Right renal cortex interstitium (tissue), 3 donors: ENCODE data around the gene ZNF185. TPM values are rescaled to one million over a fixed set of nuclear protein-coding genes. Genes with fewer than 3 reads are reported as not detected.

Experiments
- DNase-seq, 3 donors: peaks; one replicate each; pipeline ENCODE4 v3.0.0-alpha.2; 2013; ENCODE audit warnings: low read depth in 3 of 3, low spot score in 2 of 3
- polyA plus RNA-seq, 3 donors: library from polyadenylated mRNA; unstranded; fragments of 120-200 nt; gene quantifications; one replicate each; pipeline ENCODE4 v1.2.1, GENCODE V29; 2013; ENCODE audit not compliant: insufficient read length in 3 of 3

ZNF185 gene
- polyA plus RNA-seq, 3 donors, result 46.7 to 50.7 (median 49.5) TPM

- DNase-seq, result no peak
Measured at GRCh38 chrX:152945021-152945979, 47.4 kb downstream of the ZNF185 start.

DNA sequence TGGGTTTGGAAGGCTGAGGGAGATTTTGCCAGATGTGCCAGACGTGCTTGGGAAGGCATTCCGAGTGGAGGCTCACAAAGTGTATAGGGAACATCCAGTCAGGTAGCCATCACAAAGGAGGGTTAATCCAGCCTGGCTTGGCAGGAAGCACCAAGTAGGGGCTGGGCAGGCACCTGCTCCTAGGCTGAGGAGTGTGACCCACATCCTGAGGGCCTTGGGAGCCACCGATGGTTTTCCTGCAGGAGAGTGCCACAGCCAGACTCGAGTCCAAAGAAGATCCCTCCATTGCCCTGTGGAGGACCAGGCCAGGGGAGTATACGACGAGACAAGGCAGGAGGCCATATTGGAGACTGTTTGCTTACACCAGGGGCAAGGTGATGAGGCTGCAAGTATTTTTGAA lies 48.8 kb downstream of the ZNF185 start:
- DNase-seq, result no peak

Other genes with a start within 250 kb of the ZNF185 start
- not detected for gene MAGEA3, start 199.3 kb upstream of the ZNF185 start, polyA plus RNA-seq
- not detected for gene CSAG2, start 188.8 kb upstream of the ZNF185 start, polyA plus RNA-seq
- not detected for gene MAGEA2B, start 183.4 kb upstream of the ZNF185 start, polyA plus RNA-seq
- not detected for gene CSAG1, start 164.3 kb upstream of the ZNF185 start, polyA plus RNA-seq
- not detected for gene MAGEA12, start 164.3 kb upstream of the ZNF185 start, polyA plus RNA-seq
- not detected for gene MAGEA2, start 144.2 kb upstream of the ZNF185 start, polyA plus RNA-seq
- gene CSAG3, start 138.8 kb upstream of the ZNF185 start, polyA plus RNA-seq, result not detected
- not detected for gene MAGEA6, start 128.4 kb upstream of the ZNF185 start, polyA plus RNA-seq
- gene CETN2, start 67.3 kb upstream of the ZNF185 start, polyA plus RNA-seq, result 100 to 1,000 TPM; 132 to 135 (median 133) TPM
- gene NSDHL, start 67.0 kb upstream of the ZNF185 start, polyA plus RNA-seq, result 10 to 100 TPM; 30.8 to 31.8 (median 31.2) TPM
- gene PNMA5, start 96.0 kb downstream of the ZNF185 start, polyA plus RNA-seq, result under 1 TPM; 0.10 to 0.40 (median 0.21) TPM
- 10 to 100 TPM; 16.7 to 27.8 (median 24.7) TPM for gene PNMA3, start 158.4 kb downstream of the ZNF185 start, polyA plus RNA-seq
- gene PNMA6A, start 174.4 kb downstream of the ZNF185 start, polyA plus RNA-seq, result 1 to 10 TPM; 7.0 to 9.9 (median 7.8) TPM